C4-2B (cell line): ENCODE results near the gene HRCT1.
"Not testable (repeated sequence)": the region's sequence is repeated elsewhere in the genome, so short reads cannot be mapped to it uniquely, and the experiment has no call there.

Experiments used
- H3K27ac ChIP-seq: fragments of 450-650 bp; 2 replicates; pipeline ENCODE4 v1.5.1; 2017
- ZFX ChIP-seq: fragments of 450-650 bp; IDR thresholded peaks from 2 replicates; pipeline ENCODE4 v1.6.1; 2017
- TF ChIP-seq, protein P1 (sequence below): fragments of 450-650 bp; conservative IDR thresholded peaks from 2 replicates; pipeline ENCODE4 v1.5.1; 2017; ENCODE audit warnings: mild to moderate bottlenecking

HRCT1 gene

DNA sequence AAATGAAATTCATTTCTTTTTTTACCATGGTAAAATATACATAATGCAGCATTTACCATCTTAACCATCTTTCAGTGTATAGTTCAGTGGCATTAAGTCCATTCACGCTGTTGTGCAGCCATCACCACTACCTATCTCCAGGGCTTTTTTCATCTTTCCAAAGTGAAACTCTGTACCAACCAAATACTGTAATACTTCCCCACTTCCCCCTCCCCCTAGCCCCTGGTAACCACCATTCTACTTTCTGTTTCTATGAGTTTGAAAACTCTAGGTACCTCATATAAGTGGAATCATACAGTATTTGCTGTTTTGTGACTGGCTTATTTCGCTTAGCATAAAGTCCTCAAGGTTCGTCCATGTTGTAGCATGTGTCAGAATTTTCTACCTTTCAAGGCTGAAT is 26.7 kb downstream of the HRCT1 start:
- TF ChIP-seq, protein P1, sequence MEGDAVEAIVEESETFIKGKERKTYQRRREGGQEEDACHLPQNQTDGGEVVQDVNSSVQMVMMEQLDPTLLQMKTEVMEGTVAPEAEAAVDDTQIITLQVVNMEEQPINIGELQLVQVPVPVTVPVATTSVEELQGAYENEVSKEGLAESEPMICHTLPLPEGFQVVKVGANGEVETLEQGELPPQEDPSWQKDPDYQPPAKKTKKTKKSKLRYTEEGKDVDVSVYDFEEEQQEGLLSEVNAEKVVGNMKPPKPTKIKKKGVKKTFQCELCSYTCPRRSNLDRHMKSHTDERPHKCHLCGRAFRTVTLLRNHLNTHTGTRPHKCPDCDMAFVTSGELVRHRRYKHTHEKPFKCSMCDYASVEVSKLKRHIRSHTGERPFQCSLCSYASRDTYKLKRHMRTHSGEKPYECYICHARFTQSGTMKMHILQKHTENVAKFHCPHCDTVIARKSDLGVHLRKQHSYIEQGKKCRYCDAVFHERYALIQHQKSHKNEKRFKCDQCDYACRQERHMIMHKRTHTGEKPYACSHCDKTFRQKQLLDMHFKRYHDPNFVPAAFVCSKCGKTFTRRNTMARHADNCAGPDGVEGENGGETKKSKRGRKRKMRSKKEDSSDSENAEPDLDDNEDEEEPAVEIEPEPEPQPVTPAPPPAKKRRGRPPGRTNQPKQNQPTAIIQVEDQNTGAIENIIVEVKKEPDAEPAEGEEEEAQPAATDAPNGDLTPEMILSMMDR = no peak
- H3K27ac ChIP-seq = no peak overlapping the region

DNA sequence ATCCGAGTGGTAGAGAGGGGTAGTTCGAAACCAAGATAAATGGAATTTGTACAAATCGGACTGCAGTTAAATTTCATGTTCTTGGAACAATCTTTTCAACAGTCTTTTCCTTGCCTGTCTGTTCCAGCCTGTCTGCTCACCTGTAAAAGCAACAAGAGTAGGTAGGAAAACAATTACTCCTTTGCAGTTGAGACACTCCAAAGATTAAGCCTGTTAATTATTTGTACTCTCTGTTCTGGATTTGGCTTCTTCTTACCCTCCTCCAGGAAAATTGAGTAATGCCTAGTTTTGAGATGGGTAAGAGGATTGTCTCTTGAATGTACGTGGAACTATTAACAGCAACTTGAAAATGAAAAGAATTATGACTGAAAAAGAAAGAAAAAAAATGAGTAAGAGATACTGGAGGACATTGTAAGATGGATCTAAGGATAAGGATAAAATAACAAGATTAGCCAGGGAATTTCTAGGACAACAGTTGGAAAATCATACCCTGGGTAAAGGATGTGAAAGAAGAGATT is 27.6 kb downstream of the HRCT1 start:
- H3K27ac ChIP-seq = no peak overlapping the region
- no peak for TF ChIP-seq ZFX
- TF ChIP-seq, protein P1 = no peak

DNA sequence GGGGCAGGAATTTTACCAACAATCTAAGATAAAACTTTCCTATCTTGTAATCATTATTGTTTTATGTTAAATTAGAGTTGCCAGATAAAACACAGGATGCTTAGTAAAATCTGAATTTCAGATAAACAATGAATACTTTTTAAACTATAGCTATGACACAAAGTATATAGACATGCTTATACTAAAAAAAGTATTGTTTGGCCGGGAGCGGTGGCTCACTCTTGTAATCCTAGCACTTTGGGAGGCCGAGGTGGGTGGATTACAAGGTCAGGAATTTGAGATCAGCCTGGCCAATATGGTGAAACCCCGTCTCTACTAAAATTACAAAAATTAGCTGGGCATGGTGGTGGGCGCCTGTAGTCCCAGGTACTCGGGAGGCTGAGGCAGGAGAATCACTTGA is 28.1 kb downstream of the HRCT1 start:
- not testable (repeated sequence) for H3K27ac ChIP-seq

DNA sequence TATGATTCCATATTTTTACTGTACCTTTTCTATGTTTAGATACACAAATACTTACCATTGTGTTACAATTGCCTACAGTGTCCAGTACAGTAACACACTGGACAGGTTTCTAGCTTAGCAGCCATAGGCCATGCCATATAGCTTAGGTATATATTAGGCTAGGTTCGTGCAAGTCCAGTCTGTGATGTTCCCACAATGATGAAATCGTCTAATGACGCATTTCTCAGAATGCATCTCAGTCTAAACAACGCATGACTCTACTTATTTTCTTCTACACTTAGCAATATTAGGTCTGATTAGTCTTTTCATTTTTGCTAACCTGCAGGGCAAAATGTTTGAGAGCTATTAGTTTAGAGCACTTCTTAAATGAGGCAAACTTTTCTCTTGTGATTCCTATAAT is 29.3 kb downstream of the HRCT1 start:
- TF ChIP-seq, protein P1 = no peak
- H3K27ac ChIP-seq = no peak overlapping the region

DNA sequence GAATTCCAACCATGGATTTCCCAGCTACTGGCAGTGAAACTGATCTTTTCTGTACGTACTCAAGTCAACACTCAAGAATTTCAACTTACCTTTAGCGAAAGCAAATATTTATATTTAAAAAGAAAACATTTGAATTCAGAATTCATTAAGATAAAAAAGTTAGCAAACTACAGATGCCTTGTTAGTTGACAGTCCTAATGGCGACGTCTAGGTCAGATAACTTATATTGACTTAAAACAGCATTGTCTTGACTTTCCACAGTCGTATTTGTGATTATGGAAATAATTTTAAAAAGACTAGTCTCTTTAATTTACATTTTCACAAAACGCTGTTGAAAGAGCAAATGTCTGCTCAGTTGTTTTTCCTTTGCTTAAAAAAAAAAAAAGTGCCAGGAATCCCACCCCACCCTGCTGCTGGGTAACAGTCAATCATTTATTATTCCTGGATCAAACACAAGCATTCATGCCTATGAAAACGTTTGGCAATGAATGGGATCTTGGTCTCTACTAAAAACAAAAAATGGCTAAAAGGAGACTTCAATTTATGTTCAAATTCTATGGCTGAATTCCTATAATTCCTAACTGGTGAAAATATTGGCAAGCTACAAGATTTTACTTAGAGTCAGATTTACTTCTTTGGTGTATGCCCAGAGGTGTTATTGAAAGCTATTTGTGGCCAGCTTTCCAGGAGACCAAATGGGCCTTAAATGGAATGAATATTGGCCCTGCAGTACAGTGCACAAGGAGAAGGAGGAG is 29.9 kb downstream of the HRCT1 start:
- TF ChIP-seq, protein P1 = no peak
- no peak for TF ChIP-seq ZFX
- no peak overlapping the region for H3K27ac ChIP-seq

DNA sequence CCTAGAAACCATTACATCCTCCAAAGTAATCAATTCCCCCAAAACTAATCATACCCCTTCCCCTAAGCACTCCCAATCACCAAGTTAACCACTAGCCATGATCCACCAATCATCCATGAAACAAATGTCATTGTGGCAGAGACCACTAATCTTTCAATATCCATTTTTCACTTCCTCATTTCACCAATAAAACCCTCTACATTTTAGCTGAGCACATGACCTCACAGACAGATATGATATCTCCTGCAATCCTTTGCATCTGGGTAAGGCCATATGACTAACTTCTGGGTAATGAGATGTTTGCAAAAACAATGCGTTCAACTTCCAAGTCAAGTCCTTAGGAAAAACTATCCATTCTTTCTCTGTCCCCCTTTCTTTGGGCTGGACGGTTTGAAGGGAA is 31.2 kb downstream of the HRCT1 start:
- TF ChIP-seq, protein P1 = no peak
- no peak for TF ChIP-seq ZFX
- no peak overlapping the region for H3K27ac ChIP-seq

DNA sequence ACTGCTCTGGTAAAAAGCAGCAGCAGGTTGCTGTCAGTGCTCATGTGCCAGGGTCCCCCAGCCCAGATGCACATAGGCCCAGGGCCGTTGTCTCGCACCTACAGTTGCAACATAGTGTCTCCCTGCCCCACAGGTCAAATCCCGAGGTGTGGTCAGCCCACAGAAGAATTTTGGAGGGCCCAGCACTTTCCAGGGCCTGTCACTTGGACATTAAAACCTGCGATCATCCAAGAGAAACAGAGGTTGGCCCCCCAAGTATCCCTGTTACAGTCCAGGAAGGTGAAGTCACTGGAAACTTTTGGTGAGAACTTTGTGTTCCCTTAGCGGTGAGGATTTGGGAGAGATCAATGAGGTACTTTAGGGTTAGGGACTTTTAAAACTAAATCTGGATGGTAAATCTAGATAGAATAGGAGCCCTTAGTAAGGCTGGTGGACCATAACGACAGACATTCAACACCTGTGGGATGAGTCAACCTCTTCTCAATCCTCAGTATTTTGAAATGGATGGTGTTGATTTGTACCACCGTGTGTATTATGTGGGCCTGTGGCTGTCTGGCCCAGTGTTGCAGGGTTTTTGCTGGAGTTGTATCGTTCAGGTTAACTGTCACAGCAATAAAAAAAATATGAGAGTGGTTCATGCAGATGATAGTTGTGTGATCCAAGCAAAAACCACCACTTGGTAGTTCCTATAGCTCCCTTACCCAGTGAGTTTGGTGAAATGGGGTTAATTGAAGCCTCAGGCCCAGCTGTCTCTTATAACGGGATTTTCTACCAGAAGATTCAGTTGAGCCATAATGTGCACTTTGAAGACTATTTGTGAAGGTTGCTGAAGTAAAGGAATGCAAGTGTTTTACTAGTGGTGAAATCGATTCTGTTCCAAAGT is 32.7 kb downstream of the HRCT1 start:
- no peak for TF ChIP-seq ZFX
- TF ChIP-seq, protein P1 = no peak
- no peak overlapping the region for H3K27ac ChIP-seq
